H1 (cell line): ENCODE measurements around the gene SBK1.

ENCODE experiments used
- CTCF ChIP-seq, 3 experiments: IDR thresholded peaks; 1 replicate in 2 of 3; 2 replicates in 1 of 3; pipeline versions ENCODE4 v1.5.1 to v1.6.1; 2011; ENCODE audit warnings: low read length in 3 of 3, mild to moderate bottlenecking in 3 of 3, inconsistent platforms in 2 of 3, low read depth in 1 of 3, moderate library complexity in 1 of 3; ENCODE audit not compliant: insufficient read depth in 1 of 3; ENCODE audit errors: control extremely low read depth in 1 of 3
- E2F6 ChIP-seq: IDR thresholded peaks from 2 replicates; pipeline ENCODE4 v1.6.1; 2012; ENCODE audit warnings: inconsistent platforms
- EP300 ChIP-seq, 2 experiments: IDR thresholded peaks; 1 replicate in 1 of 2; 2 replicates in 1 of 2; pipeline ENCODE4 v1.6.1; 2011 to 2012; ENCODE audit warnings: low read depth in 2 of 2, low read length in 2 of 2, mild to moderate bottlenecking in 2 of 2, borderline replicate concordance in 1 of 2, inconsistent platforms in 1 of 2, moderate library complexity in 1 of 2
- EZH2 ChIP-seq: fragments of 200-600 bp; sonication (generic); IDR thresholded peaks from 2 replicates; pipeline ENCODE4 v1.7.1; 2012; ENCODE audit warnings: low read depth, mild to moderate bottlenecking, moderate library complexity, low read length, inconsistent platforms; ENCODE audit not compliant: severe bottlenecking
- FOSL1 ChIP-seq: IDR thresholded peaks from 2 replicates; pipeline ENCODE4 v1.6.1; 2011; ENCODE audit warnings: mild to moderate bottlenecking, low read depth, low read length, moderate library complexity; ENCODE audit not compliant: insufficient read depth
- POLR2A ChIP-seq, 2 experiments: IDR thresholded peaks; 1 replicate in 1 of 2; 2 replicates in 1 of 2; pipeline ENCODE4 v1.6.1; 2011; ENCODE audit warnings: low read depth in 2 of 2, low read length in 2 of 2, mild to moderate bottlenecking in 2 of 2; ENCODE audit errors: control extremely low read depth in 1 of 2
- POLR2AphosphoS5 ChIP-seq: IDR thresholded peaks from 2 replicates; pipeline ENCODE4 v1.6.1; 2011; ENCODE audit warnings: low read depth, low read length
- RAD21 ChIP-seq, 2 experiments: IDR thresholded peaks in 1 of 2; conservative IDR thresholded peaks in 1 of 2; 2 replicates each; pipeline ENCODE4 v1.6.1; 2011; ENCODE audit warnings: low read depth in 2 of 2, low read length in 2 of 2, improper control_type of control experiment in 1 of 2, inconsistent platforms in 1 of 2, mild to moderate bottlenecking in 1 of 2, moderate library complexity in 1 of 2
- RFX5 ChIP-seq: IDR thresholded peaks from 2 replicates; pipeline ENCODE4 v1.6.1; 2011; ENCODE audit warnings: low read depth, low read length, improper control_type of control experiment, borderline replicate concordance
- SP1 ChIP-seq: IDR thresholded peaks from 2 replicates; pipeline ENCODE4 v1.6.1; 2011; ENCODE audit warnings: low read depth, low read length
- SUZ12 ChIP-seq: fragments of 200-600 bp; sonication (generic); IDR thresholded peaks from 2 replicates; pipeline ENCODE4 v1.6.1; 2012; ENCODE audit warnings: mild to moderate bottlenecking, inconsistent platforms, low read length, moderate library complexity, mixed read lengths
- TBP ChIP-seq: IDR thresholded peaks from 2 replicates; pipeline ENCODE4 v1.6.1; 2011; ENCODE audit warnings: low read depth, low read length, improper control_type of control experiment
- ZNF274 ChIP-seq: IDR thresholded peaks from 2 replicates; pipeline ENCODE4 v1.7.0; 2012; ENCODE audit warnings: low read length, borderline replicate concordance; ENCODE audit errors: extremely low read depth
- TF ChIP-seq, protein P1 (sequence below): IDR thresholded peaks from 2 replicates; pipeline ENCODE4 v1.6.1; 2011; ENCODE audit warnings: low read depth, mild to moderate bottlenecking, low read length; ENCODE audit not compliant: insufficient read depth

DNA sequence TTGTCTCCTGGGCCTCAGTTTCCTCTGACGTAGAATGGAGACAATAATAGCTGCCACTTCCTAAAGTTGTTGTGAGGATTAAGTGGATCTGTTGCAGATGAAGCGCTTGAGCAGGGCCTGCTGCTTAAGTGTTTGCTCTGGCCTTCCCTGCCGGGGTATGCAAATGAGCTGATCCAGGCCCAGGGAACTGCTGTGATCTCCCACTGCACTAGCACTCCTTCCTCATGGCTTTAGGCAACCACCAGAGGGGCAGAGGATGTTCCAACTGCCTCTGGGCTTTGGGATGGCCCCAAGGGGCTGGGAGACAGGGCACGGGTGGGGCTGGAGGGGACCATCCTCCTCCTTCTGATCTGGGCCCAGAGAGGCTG is 6.2 kb downstream of the SBK1 start:
- TF ChIP-seq EZH2 = no peak
- TF ChIP-seq RFX5 = no peak
- TF ChIP-seq CTCF (IDR thresholded peaks at IDR 0.05; ENCODE audit: control extremely low read depth in 1 of 3, insufficient read depth in 1 of 3, low read depth in 1 of 3, low read length in 3 of 3) = peak in 1 of 3 experiments; percentile 24; a peak in 1 of 4 replicates
- TF ChIP-seq POLR2AphosphoS5 = no peak
- no peak for TF ChIP-seq EP300 (IDR thresholded peaks at IDR 0.05; ENCODE audit: borderline replicate concordance in 1 of 2, low read depth in 2 of 2, low read length in 2 of 2)
- TF ChIP-seq SP1 = no peak
- no peak for TF ChIP-seq E2F6
- no peak for TF ChIP-seq FOSL1
- no peak for TF ChIP-seq ZNF274
- no peak for TF ChIP-seq SUZ12
- TF ChIP-seq POLR2A (IDR thresholded peaks at IDR 0.05; ENCODE audit: control extremely low read depth in 1 of 2, low read depth in 2 of 2, low read length in 2 of 2) = no peak
- TF ChIP-seq RAD21 (IDR thresholded peaks at IDR 0.05 in 1 of 2, conservative IDR thresholded peaks at IDR 0.05 in 1 of 2; ENCODE audit: low read depth in 2 of 2, low read length in 2 of 2) = no peak
- TF ChIP-seq, protein P1, sequence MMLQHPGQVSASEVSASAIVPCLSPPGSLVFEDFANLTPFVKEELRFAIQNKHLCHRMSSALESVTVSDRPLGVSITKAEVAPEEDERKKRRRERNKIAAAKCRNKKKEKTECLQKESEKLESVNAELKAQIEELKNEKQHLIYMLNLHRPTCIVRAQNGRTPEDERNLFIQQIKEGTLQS = no peak
- TF ChIP-seq TBP = no peak
